ENCODE data around the gene C5orf58.

Gene C5orf58

GRCh38 chr5:170183816-170184687, 48.7 kb upstream of the C5orf58 start (continued):
- TF ChIP-seq CTCF (tag by site-specific recombination; IDR thresholded peaks at IDR 0.05) (peak; percentile 39), ZFP69B (tag by site-specific recombination; IDR thresholded peaks at IDR 0.05) (no peak), ZNF184 (tag by site-specific recombination; IDR thresholded peaks at IDR 0.05) (no peak), PBX3 (CRISPR knock-in tag; IDR thresholded peaks at IDR 0.05) (no peak), EGR2 (tag by site-specific recombination; IDR thresholded peaks at IDR 0.05; ENCODE audit: low read depth) (peak; percentile 34), ZFHX2 (tag by site-specific recombination; conservative IDR thresholded peaks at IDR 0.05) (peak; percentile 54; the same call in 1 of the 2 replicates), BCL11A (tag by site-specific recombination; IDR thresholded peaks at IDR 0.05; ENCODE audit: low read depth) (no peak), ZSCAN18 (tag by site-specific recombination; IDR thresholded peaks at IDR 0.05) (no peak), FEZF1 (tag by site-specific recombination; IDR thresholded peaks at IDR 0.05) (no peak), ZBTB7A (tag by site-specific recombination; IDR thresholded peaks at IDR 0.05; ENCODE audit: low read depth) (no peak), ZNF350 (tag by site-specific recombination; IDR thresholded peaks at IDR 0.05) (no peak), ZNF529 (tag by site-specific recombination; IDR thresholded peaks at IDR 0.05; ENCODE audit: insufficient replicate concordance) (no peak)

GRCh38 chr5:170184737-170185136, 48.0 kb upstream of the C5orf58 start:
- Histone ChIP-seq H3K9me3 (ENCODE audit: control insufficient read depth, insufficient read depth, low read depth, low read length) (no peaks in the 10 kb centered on the region), H3K27ac (ENCODE audit: extremely low read depth, low read depth, low read length) (no peak overlapping the region), H3K4me3 (ENCODE audit: low read depth, low read length) (no peak overlapping the region), H3K36me3 (ENCODE audit: control insufficient read depth in 2 of 2, insufficient read depth in 1 of 2, low read length in 2 of 2) (no peaks in the 10 kb centered on the region), H3K4me1 (ENCODE audit: control insufficient read depth, insufficient read depth, low read length) (no peaks in the 10 kb centered on the region)
- no peak for TF ChIP-seq ZNF214 (tag by site-specific recombination; IDR thresholded peaks at IDR 0.05; ENCODE audit: borderline replicate concordance)
- peak; percentile 72 for TF ChIP-seq REST (tag by site-specific recombination; IDR thresholded peaks at IDR 0.05)
- TF ChIP-seq ZSCAN23 (tag by site-specific recombination; IDR thresholded peaks at IDR 0.05): no peak
- ChIA-PET POLR2A (no interaction called here), CTCF (interaction anchor here (0.6 to 9.2 kb wide), 29 partner anchors 8 to 786 kb away, joined by 3 to 169 read pairs (median 4); partner anchors contain the start of gene INSYN2B)
